Midbrain (tissue), 1 donor: ENCODE data around the gene IL32.

ENCODE experiments used
- DNase-seq: peaks from one replicate; lab custom pipeline; 2025; lab: John Stamatoyannopoulos, UW

Gene IL32

GRCh38 chr16:3089717-3090592, 24.5 kb downstream of the IL32 start:
- no peak for DNase-seq

DNA sequence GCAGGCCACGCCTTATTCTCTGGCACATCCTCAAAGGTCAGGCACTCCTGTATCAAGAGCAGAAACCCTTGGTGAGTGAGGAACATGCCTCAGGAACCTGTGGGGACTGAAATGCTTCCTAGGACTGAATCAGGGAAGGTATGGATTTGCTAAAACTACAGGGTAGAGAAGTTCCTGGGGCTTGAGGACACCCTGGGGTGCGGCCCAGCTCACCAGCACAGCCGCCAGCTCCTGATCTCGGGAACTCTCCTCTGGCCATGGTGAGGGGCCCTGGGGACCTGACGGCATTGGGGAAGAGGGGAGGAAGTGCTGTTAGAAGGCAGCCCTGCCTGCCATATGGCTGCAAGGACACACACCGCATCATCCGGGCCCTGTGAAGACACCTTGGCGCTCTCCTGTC, 26.1 kb downstream of the IL32 start:
- no peak for DNase-seq

- no peak for DNase-seq
Observed at GRCh38 chr16:3092501-3092941, 27.1 kb downstream of the IL32 start.

DNA sequence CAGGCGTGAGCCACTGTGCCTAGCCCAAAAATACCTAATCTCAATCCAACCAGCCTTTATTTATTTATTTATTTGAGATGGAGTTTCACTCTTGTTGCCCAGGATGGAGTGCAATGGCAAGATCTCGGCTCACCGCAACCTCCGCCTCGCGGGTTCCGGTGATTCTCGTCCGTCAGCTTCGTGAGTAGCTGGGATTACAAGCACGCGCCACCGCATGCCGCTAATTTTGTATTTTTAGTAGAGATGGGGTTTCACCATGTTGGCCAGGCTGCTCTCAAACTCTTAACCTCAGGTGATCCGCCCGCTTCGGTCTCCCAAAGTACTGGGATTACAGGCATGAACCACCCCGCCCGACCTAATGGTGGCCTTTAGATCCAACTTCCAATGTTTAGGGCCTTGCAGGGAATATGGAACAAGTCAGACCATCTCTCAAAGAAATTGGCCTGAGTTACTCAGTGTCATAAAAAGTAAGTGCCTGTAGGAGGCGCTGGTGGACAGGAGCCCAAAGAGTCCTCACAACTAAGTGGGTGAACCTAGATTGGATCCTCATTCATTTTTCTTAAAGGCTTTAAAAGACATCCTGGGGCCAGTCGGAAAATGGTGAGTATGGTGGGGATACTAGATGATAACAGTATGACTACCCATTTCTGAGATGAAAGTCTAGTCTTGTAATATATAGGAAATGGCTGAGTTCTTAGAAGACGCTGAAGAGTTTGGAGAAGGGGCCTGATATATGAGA, 29.0 kb downstream of the IL32 start:
- DNase-seq = no peak

GRCh38 chr16:3095869-3096268, 30.4 kb downstream of the IL32 start:
- DNase-seq = no peak

- no peak for DNase-seq
Observed at GRCh38 chr16:3096362-3096761, 30.9 kb downstream of the IL32 start.

GRCh38 chr16:3097266-3097665, 31.8 kb downstream of the IL32 start:
- DNase-seq = no peak

DNA sequence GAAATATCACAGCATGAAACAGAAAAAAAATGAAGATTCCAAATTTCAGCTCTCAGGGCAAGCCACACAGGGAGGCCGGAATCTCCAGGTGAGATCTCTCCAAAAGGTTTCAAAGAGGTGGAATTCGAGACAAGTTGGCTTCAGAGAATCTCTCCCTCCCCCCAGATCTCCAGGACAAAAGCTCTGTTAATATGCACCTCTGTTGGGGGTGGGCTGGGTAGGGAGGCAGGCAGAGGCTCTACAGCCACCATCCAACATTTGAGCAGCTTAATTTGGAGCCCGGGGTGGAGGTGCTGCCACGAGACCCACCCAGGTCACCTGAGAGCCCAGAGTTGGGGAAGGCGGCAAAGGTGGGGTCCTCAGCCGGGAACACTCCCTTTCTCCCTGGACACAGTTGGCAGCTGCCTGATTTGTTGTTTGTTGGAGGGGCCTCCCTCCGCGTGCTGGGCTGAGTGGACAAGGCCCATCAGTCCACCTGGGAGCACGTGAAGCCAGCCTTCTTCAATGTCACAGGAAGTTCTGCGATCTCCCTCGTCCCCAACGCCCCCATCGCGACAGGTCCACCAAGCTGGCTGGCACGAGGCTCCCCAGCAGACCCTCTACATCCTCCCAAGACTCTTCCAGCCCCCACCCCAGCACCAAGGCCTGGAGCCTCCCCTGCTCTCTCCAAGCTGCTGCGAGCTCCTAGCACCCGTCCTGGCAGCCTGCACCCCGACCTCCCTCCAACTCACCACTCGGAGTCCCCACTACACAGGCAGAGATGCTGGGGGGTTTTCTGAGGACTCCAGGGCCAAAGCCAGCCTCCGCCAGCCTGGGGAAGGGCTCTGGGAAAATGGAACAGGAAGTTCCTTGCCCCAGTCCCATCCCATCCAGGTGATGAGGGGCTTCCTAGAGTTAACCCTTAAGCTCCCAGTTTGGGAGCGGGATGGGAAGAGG, 33.3 kb downstream of the IL32 start, which contains the start of gene ZSCAN10:
ZSCAN10 (minus strand) TSS at position 836 of the 936 bp plus-strand sequence. CDS start 6,357 bp downstream, outside the sequence.
- DNase-seq = no peak

- no peak for DNase-seq
Observed at GRCh38 chr16:3099395-3099731, 33.9 kb downstream of the IL32 start.

- peak; percentile 67 for DNase-seq
Observed at GRCh38 chr16:3099732-3100499, 34.5 kb downstream of the IL32 start.

DNA sequence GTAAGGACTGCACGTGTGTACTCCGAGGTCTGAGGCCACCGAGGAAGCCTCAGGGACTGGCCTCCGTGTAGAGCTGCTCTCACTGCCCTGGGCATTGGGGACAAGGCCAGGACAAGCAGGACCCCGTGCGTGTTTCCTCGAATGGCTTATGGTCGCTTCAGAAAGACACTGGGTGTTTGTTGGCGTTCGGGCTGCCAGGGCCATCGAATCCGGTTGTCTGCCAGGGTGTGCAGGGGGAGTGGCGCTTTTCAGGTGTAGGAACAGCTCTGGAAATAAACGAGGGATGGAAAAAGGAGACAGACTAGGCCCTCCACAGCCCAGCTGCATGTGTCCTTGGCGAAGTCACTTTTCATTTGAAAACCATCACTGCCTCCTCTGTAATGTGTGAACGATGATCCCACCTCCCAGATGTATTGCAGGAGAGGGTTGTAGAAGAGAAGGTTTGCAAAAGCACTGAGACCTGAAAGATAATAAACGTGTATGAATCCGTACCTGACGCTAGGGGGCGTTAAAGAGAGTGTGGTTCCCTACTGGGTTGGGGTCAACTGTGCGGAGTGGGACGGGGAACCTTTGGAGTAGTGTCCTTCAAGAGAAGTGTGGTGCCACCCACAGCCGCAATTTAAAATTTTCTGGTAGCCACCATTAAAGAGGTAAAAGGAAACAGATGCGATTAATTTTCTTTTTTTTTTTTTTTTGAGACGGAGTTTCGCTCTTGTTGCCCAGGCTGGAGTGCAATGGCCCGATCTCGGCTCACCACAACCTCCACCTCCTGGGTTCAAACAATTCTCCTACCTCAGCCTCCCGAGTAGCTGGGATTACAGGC, 35.8 kb downstream of the IL32 start:
- no peak for DNase-seq

DNA sequence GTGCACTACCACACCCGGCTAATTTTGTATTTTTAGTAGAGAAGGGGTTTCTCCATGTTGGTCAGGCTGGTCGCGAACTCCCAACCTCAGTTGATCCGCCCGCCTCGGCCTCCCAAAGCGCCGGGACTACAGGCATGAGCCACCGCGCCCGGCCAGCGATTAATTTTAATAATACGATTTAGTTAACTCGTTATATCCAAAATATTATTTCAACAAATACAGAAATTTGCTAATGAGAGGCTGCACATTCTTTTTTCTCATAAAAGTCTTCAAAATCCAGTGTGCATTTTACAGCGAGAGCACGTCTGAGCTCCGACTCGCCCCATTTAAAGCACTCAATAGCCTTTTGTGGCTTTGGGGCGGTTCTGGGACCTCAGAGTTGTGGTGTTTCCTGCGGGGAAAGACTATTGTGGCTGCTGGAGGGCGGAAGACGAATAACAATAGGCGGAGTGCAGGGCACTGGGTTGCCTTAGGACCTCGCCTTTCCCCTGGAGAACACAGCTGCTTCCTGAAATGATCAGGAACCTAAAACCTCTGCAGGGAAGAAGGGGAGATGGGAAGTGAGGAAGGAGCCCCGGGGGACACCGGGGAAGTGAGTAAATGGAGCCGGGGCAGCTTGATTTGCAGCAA, 36.5 kb downstream of the IL32 start:
- DNase-seq = no peak

GRCh38 chr16:3106205-3106928, 40.9 kb downstream of the IL32 start:
- DNase-seq = peak; percentile 85

GRCh38 chr16:3112058-3112880, 46.8 kb downstream of the IL32 start, which contains the start of gene ZNF205:
Gene ZNF205, plus strand, starts transcription at chr16:3112586. Its CDS starts 845 bp downstream, at chr16:3113431.
- peak; percentile 79 for DNase-seq

GRCh38 chr16:3112881-3113574, 47.6 kb downstream of the IL32 start:
- no peak for DNase-seq

DNA sequence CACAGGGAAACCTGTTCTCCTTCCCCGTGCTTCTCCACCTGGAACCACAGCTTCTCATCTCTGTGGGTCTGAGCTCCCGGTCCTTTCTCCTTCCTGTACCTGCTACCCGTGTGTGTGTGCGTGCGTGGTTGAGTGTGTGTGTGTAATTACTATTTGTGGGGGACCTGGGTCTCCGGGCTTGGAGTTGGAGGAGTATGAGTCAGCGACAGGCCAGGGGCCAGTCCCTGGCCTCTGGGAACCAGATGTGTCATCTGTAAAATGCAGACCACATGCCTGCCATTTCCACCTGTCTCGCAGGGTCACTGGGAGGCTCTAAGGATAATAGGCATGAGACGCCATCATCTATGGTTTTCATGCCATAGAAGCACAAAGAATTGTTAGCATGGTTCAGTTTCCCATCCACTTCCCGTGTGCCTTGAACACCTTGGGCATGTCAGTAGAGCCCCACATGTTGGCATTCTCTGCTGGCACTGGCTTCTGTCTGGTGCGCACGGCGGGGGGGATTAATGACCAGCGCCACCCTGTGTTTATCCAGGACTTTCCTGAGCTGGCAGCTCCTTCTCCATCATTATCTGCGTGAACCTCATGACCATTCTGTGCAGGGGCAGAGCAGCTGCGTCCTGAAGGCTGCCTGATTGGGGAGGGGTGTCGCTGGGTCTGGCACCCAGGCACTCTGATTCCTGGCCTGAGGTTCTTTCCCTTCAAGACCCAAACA, 48.5 kb downstream of the IL32 start:
- no peak for DNase-seq

DNA sequence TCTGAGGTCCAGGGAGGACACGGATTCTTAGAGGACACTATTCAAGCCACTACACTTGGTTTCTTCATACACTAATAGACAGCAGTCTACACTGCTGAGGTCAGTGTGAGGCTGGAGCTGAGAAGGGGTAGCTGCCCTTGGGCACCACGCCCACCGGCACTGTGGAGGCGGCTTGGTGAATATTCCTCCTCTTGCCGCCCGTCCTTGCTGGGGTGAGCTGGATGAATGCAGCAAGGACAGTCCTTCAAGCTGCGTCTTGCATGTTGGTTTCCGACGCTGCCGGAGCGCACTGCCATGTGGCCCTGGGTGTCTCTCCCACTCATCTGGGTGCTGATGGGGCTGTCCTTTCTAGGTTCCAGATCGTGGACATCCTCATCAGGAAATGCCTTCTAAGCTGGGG, 49.6 kb downstream of the IL32 start:
- no peak for DNase-seq
